OCI-LY7 (cell line): ENCODE results near the gene GRID2.

ENCODE experiments used
- CTCF ChIP-seq: fragments of 200-600 bp; sonication (generic); conservative IDR thresholded peaks from 2 replicates; pipeline ENCODE4 v1.5.1; 2014; ENCODE audit warnings: mild to moderate bottlenecking, antibody characterized with exemption, low read length, moderate library complexity, mixed read lengths
- EZH2phosphoT487 ChIP-seq: fragments of 200-600 bp; sonication (generic); IDR thresholded peaks from 2 replicates; pipeline ENCODE4 v1.6.1; 2018; ENCODE audit warnings: low read depth, borderline replicate concordance, mild to moderate bottlenecking, mixed run types, antibody characterized with exemption, low read length, moderate library complexity, mixed read lengths

GRCh38 chr4:93478805-93479204 is 1175.0 kb downstream of the GRID2 start:
- TF ChIP-seq CTCF (no peak), EZH2phosphoT487 (no peak)
